D341Med (cell line): ENCODE data around the gene BLOC1S5.
"Not testable (repeated sequence)": the region's sequence is repeated elsewhere in the genome, so short reads cannot be mapped to it uniquely, and the experiment has no call there.

Source experiments
- DNase-seq: peaks from one replicate; pipeline ENCODE4 v3.0.0; 2012; ENCODE audit warnings: low spot score

BLOC1S5 gene

DNA sequence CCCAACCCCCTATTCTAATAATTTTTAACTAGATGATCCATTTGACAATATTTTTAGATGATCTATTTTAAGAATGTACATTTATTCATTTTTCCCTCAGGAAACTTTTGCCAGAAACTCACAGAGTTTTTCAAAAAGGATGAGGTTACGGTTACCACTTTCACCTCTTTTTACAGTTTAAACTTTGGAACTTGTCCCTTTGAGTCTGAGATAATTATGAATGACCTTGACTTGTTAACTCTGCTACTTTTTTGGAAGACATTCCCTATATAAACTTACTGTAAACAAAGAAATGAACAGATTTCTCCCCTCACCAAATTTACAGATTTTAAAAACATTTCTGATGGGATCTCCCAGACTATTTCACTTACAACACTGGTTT lies 18.4 kb upstream of the BLOC1S5 start:
- no peak for DNase-seq

GRCh38 chr6:8080362-8081151 lies 16.4 kb upstream of the BLOC1S5 start:
- DNase-seq: no peak

DNA sequence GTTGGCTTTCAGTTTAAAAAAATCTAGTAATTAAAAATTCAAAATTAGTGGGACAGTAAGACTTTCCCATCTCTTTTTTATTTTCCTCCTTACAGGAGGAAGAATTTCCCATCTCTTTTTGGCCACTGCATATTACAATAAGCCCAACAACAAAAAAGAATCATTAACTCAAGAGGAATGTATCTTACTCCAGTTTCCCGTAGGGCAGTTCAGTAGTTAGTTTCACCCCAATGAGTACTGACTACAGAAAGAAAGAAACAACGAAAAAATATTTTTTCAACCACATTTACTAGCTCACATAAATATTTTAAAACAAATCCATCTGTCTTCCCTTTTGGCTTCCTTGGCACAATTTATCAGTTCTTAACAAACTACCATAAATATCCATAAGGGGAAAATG lies 14.9 kb upstream of the BLOC1S5 start:
- no peak for DNase-seq

- DNase-seq: no peak
Measured at GRCh38 chr6:8077991-8078390, 13.8 kb upstream of the BLOC1S5 start.

DNA sequence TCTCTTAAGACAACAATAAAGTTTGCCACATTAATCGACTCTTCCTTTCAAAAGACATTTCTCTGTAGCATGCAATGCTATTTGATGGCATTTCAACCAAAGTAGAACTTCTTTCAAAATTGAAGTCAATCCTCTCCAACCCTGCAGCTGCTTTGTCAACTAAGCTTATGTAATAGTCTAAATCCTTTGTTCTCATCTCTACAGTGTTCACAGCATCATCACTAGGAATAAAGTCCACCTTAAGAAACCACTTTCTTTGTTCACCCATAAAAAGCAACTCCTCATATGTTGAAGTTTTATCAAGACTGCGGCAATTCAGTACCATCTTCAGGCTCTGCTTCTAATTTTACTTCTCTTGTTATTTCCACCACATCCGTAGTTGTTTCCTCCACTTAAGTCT lies 11.5 kb upstream of the BLOC1S5 start:
- DNase-seq: no peak

- no peak for DNase-seq
Measured at GRCh38 chr6:8075185-8075584, 11.0 kb upstream of the BLOC1S5 start.

GRCh38 chr6:8074213-8074612 lies 10.0 kb upstream of the BLOC1S5 start:
- DNase-seq: no peak

- no peak for DNase-seq
Measured at GRCh38 chr6:8073758-8074157, 9.6 kb upstream of the BLOC1S5 start.

- no peak for DNase-seq
Measured at GRCh38 chr6:8070718-8071117, 6.5 kb upstream of the BLOC1S5 start.

DNA sequence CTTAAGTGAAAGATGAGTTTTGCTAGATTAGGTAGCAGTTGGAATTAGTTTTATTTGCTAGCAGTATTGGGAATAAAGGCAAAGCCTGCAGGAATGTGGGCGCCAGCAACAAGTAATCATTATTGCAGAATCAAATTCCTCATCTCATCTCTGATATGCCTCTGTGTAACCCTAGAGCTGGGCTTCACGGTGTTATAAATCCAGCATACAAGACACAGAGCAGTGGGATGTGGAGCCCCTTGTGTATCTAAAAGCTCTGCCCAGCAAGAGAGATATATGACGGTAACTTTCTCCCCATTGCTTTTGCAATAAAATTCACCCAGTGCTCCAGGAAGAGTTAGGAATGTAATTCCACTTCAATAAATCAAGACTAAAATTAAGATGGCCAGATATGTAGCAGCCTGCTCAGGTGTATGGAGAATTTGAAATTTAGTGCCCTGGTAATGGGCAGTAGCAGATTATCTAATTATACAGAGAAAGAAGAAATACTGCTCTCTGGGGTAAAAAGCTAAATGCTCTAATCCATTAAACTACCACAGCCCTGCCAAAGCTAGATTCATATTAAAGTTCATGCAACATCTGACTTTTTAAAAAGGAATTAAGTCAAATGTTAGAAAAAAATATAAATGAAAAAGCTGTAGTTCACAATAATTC lies 5.6 kb upstream of the BLOC1S5 start:
- no peak for DNase-seq

- DNase-seq: no peak
Measured at GRCh38 chr6:8069151-8069550, 5.0 kb upstream of the BLOC1S5 start.

GRCh38 chr6:8066108-8066507 lies 1.9 kb upstream of the BLOC1S5 start:
- no peak for DNase-seq

DNA sequence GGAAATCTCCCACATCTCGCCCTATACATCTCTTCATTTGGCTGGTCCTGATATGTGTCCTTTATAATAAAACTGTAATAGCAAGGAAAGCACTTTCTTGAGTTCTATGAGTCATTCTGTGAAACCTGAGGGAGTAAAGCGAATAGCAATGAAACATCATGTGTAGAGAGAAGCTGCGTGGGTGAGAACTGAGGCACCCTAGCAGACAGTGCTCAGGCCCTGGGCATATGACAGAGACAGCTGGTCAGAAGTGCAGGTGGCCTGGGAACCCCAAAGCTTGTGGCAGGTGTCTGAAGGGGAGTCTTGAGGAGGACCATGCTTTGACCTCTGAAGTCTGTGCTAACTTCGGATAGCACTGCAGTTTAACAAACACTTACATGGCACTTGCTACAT lies 1.3 kb upstream of the BLOC1S5 start:
- no peak for DNase-seq

GRCh38 chr6:8064638-8065518 lies 689 bp upstream of the BLOC1S5 start:
- no peak for DNase-seq

DNA sequence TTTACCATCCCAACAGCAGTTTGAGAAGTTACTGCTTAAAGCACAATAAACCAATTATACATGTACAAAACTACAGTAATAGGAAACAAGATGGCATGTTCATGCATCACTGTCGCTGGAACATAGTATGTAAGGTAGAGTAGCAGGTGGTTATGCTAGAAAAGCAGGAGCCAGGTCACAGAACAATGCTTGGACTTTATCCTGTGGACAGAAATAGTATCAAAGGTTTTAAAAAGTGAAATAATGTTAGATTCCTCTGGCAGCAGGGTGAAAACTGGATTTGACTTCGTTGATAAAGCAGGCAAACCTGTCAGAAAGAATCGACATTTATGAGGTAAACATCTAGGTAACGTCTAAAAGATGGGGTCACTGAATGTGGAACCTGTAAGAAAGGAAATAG lies 2.5 kb downstream of the BLOC1S5 start:
- DNase-seq: no peak

GRCh38 chr6:8060346-8060745 lies 3.8 kb downstream of the BLOC1S5 start:
- DNase-seq: no peak

DNA sequence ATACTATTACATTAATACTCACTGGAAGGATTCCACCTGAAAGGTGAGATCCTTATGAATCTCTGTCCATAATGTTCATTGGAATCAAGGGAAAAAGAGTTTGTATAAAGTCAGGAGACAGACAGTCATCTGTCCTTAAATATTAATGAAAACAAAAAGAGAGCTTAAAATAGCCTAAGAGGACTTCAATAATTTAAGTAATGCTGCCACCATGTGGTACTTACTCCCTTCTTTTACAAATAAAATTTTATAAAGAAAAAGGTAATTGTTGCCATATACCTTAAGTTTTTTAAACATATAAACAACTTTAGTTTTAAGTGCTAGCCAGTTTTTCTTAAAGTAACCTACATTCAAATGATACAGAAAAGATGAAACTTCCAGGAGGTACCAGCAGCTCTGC lies 5.1 kb downstream of the BLOC1S5 start:
- no peak for DNase-seq

GRCh38 chr6:8057793-8058192 lies 6.4 kb downstream of the BLOC1S5 start:
- no peak for DNase-seq

DNA sequence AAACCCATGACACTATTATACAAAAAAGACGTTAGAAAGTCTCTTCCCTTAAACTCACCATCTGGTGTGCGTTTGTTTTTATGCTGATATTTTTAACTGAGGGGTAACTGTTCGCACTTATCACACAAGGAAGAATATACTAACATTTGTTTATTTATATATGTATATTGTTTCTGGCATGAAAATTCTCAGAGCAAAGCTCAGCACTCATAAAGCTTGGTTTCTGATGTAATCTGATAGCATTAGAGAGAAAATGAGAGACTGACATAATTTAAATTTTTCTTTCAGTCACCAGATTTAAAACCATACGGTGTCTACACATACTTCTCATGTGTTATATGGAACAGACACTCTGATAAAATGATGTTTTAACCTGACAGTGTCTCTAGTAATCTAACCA lies 6.9 kb downstream of the BLOC1S5 start:
- no peak for DNase-seq

DNA sequence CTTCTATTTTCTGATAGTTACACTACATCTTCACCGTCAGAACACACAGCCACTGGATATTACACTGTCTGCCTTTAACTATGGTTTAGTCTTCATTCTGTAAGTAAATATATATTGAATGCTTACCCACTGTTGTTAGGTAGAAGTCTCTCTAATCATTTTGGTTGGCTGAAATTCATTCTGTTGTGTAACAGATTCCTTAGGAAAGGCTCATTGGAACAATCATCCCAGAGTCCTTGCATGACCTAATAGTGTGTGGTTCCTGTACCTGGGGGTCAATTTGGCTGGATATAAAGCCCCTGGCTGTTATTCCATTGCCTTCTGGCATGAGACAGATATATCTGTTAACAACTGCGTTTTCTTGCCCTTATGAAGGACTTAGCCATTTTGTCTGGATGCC lies 9.9 kb downstream of the BLOC1S5 start:
- no peak for DNase-seq

GRCh38 chr6:8047541-8048292 lies 16.5 kb downstream of the BLOC1S5 start:
- DNase-seq: no peak

GRCh38 chr6:8045769-8046168 lies 18.4 kb downstream of the BLOC1S5 start:
- not testable (repeated sequence) for DNase-seq
